GM23338 (cell line): ENCODE measurements around the gene PERM1.
A peak's percentile ranks its signal among the peaks of the same experiment; 100 is the strongest.

Experiments
- CREB1 ChIP-seq: fragments of 250-450 bp; sonication (Bioruptor Pico); IDR thresholded peaks from 2 replicates; pipeline ENCODE4 v1.5.0; 2020; ENCODE audit warnings: low read depth, mild to moderate bottlenecking, moderate library complexity
- CTCF ChIP-seq, 2 experiments: fragments of 200-600 bp in 1 of 2; sonication (generic) in 1 of 2; conservative IDR thresholded peaks; 2 replicates each; pipeline versions ENCODE4 v1.5.1 to v1.6.1; 2016 to 2017; ENCODE audit warnings: antibody characterized with exemption in 2 of 2, low read depth in 2 of 2, mild to moderate bottlenecking in 2 of 2, moderate library complexity in 1 of 2
- ETS1 ChIP-seq: IDR thresholded peaks from 2 replicates; pipeline ENCODE4 v1.6.1; 2016; ENCODE audit warnings: antibody characterized with exemption
- EZH2 ChIP-seq: fragments of 200-600 bp; sonication (generic); IDR thresholded peaks from one replicate; pipeline ENCODE4 v1.8.0; 2017; ENCODE audit warnings: antibody characterized with exemption, mild to moderate bottlenecking, low read depth; ENCODE audit not compliant: unreplicated experiment
- EZH2phosphoT487 ChIP-seq: fragments of 200-600 bp; sonication (generic); IDR thresholded peaks from one replicate; pipeline ENCODE4 v1.8.1; 2018; ENCODE audit warnings: antibody characterized with exemption; ENCODE audit not compliant: unreplicated experiment
- JUNB ChIP-seq: IDR thresholded peaks from one replicate; pipeline ENCODE4 v1.6.1; 2016; ENCODE audit warnings: antibody characterized with exemption; ENCODE audit not compliant: unreplicated experiment
- NANOG ChIP-seq: IDR thresholded peaks from 2 replicates; pipeline ENCODE4 v1.6.1; 2016; ENCODE audit warnings: antibody characterized with exemption, borderline replicate concordance
- POLR2AphosphoS5 ChIP-seq: IDR thresholded peaks from 2 replicates; pipeline ENCODE4 v1.6.1; 2016; ENCODE audit warnings: antibody characterized with exemption, low read depth
- REST ChIP-seq: IDR thresholded peaks from one replicate; pipeline ENCODE4 v1.6.1; 2018; ENCODE audit warnings: antibody characterized with exemption; ENCODE audit not compliant: unreplicated experiment
- STAT1 ChIP-seq: IDR thresholded peaks from one replicate; pipeline ENCODE4 v1.6.1; 2016; ENCODE audit warnings: antibody characterized with exemption; ENCODE audit not compliant: unreplicated experiment
- ZNF331 ChIP-seq: fragments of 250-450 bp; sonication (Bioruptor Pico); IDR thresholded peaks from 2 replicates; pipeline ENCODE4 v1.5.0; 2020; ENCODE audit warnings: low read depth, mild to moderate bottlenecking, moderate library complexity

GRCh38 chr1:931380-932172 is 50.3 kb downstream of the PERM1 start:
- TF ChIP-seq EZH2, result no peak
- no peak for TF ChIP-seq REST
- no peak for TF ChIP-seq CREB1
- TF ChIP-seq CTCF (conservative IDR thresholded peaks at IDR 0.05; ENCODE audit: low read depth in 2 of 2), result 0 out of 4 replicates have a peak, but pooled peaks of 1 of the 2 experiments have one; percentile 4
- no peak for TF ChIP-seq ETS1
- TF ChIP-seq POLR2AphosphoS5, result no peak
- TF ChIP-seq NANOG, result no peak
- TF ChIP-seq JUNB, result no peak
- no peak for TF ChIP-seq ZNF331 (CRISPR knock-in tag)
- TF ChIP-seq EZH2phosphoT487, result no peak
- no peak for TF ChIP-seq STAT1
